Type B pancreatic cell (in vitro differentiated cells): ENCODE results near the gene AQP4. TPM values are rescaled to one million over a fixed set of nuclear protein-coding genes. Genes with fewer than 3 reads are reported as not detected.

Experiments used
- DNase-seq: peaks from one replicate; pipeline ENCODE4 v3.0.0; 2021; ENCODE audit warnings: mixed read lengths; ENCODE audit not compliant: unreplicated experiment; ENCODE audit errors: extremely low spot score
- H3K27ac Mint-ChIP-seq: 2 replicates; pipeline ENCODE4 v1.8.0; 2021; ENCODE audit warnings: mild to moderate bottlenecking, mixed read lengths
- H3K27me3 Mint-ChIP-seq: 2 replicates; pipeline ENCODE4 v1.8.0; 2021; ENCODE audit warnings: mixed read lengths
- H3K36me3 Mint-ChIP-seq: 2 replicates; pipeline ENCODE4 v1.8.0; 2021; ENCODE audit warnings: mixed read lengths
- H3K4me1 Mint-ChIP-seq: one replicate; pipeline ENCODE4 v1.8.0; 2021; ENCODE audit warnings: mixed read lengths; ENCODE audit not compliant: unreplicated experiment
- H3K4me3 Mint-ChIP-seq: 2 replicates; pipeline ENCODE4 v1.8.0; 2021; ENCODE audit warnings: mild to moderate bottlenecking, mixed read lengths
- H3K9me3 Mint-ChIP-seq: 2 replicates; pipeline ENCODE4 v1.8.0; 2021; ENCODE audit warnings: mixed read lengths
- total RNA-seq: library from RNA; stranded (reverse); gene quantifications from 2 replicates; pipeline ENCODE4 v1.2.1, GENCODE V29; 2021; ENCODE audit warnings: low replicate concordance
- TF ChIP-seq, protein P1 (sequence below): fragments of 200-600 bp; sonication (generic); conservative IDR thresholded peaks from 2 replicates; pipeline ENCODE4 v1.5.0; 2021; ENCODE audit warnings: antibody characterized with exemption, mild to moderate bottlenecking

Gene AQP4
- total RNA-seq, 1 donor from 2014 or later, result 1.6 TPM

DNA sequence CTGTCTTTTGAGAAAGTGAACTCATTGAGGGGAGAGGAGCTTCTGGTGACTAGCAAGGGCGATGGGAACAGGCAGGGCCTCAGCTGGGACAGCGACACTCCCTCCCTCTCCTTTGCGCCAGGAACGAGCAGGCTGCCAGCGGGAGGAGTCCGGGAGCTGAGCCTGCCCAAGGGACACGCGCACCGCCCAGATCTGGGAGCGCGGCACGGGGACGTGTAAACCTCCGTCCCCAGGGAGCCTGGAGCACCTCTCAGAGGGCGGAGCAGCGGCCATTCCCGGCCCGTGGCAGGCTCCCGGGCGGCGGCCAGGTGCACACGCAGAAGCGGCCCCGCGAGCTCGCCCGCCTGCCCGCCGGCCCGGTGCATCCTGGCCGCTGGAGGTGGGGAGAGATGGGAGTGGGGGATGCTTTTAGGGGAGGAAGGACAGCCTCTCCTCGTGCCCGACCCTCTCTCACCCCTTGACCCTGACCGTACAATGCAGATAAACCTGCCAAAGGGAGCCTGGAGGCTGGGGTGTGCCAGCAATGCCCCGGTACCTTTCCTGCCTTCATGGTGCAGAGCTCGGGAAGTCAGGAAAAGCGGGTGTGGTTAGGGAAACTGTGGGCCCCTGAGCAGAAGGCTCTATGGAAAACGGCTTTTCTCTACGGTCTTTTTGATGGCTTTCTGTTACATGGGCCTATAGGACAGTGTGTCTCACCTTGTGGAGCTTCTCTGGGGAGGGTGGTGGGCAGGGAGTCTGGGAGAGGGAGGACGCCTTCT, 2.2 kb downstream of the AQP4 start:
- H3K4me1 Mint-ChIP-seq, result peaks cover 14% of the 10 kb centered on the region
- H3K36me3 Mint-ChIP-seq, result no peaks in the 10 kb centered on the region
- H3K27me3 Mint-ChIP-seq, result peaks cover 34% of the 10 kb centered on the region
- no peak overlapping the region for H3K27ac Mint-ChIP-seq
- peak overlapping the region; percentile 82 for H3K4me3 Mint-ChIP-seq
- H3K9me3 Mint-ChIP-seq, result no peaks in the 10 kb centered on the region
- DNase-seq, result no peak
- TF ChIP-seq, protein P1, sequence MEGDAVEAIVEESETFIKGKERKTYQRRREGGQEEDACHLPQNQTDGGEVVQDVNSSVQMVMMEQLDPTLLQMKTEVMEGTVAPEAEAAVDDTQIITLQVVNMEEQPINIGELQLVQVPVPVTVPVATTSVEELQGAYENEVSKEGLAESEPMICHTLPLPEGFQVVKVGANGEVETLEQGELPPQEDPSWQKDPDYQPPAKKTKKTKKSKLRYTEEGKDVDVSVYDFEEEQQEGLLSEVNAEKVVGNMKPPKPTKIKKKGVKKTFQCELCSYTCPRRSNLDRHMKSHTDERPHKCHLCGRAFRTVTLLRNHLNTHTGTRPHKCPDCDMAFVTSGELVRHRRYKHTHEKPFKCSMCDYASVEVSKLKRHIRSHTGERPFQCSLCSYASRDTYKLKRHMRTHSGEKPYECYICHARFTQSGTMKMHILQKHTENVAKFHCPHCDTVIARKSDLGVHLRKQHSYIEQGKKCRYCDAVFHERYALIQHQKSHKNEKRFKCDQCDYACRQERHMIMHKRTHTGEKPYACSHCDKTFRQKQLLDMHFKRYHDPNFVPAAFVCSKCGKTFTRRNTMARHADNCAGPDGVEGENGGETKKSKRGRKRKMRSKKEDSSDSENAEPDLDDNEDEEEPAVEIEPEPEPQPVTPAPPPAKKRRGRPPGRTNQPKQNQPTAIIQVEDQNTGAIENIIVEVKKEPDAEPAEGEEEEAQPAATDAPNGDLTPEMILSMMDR, result no peak

DNA sequence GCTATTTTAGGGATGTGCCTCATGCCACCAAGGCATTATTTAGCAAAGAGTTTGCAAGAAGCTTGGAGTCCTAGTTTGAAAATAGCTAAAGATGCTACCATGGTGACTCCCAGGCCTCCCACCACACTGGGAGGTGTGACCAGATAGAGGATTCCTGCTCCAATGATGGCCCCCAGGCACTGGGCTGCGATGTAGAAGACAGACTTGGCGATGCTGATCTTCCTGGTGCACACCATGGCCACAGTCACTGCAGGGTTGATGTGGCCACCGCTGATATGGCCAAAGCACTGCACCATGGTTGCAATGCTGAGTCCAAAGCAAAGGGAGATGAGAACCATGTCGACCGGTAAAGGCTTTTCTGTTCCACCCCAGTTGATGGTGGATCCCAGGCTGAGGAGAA, 3.4 kb downstream of the AQP4 start:
- Mint-ChIP-seq H3K27me3 (peaks cover 34% of the 10 kb centered on the region), H3K4me3 (no peak overlapping the region), H3K4me1 (peaks cover 14% of the 10 kb centered on the region), H3K27ac (no peak overlapping the region), H3K9me3 (no peaks in the 10 kb centered on the region), H3K36me3 (no peaks in the 10 kb centered on the region)
- no peak for DNase-seq
- TF ChIP-seq, protein P1, result no peak

DNA sequence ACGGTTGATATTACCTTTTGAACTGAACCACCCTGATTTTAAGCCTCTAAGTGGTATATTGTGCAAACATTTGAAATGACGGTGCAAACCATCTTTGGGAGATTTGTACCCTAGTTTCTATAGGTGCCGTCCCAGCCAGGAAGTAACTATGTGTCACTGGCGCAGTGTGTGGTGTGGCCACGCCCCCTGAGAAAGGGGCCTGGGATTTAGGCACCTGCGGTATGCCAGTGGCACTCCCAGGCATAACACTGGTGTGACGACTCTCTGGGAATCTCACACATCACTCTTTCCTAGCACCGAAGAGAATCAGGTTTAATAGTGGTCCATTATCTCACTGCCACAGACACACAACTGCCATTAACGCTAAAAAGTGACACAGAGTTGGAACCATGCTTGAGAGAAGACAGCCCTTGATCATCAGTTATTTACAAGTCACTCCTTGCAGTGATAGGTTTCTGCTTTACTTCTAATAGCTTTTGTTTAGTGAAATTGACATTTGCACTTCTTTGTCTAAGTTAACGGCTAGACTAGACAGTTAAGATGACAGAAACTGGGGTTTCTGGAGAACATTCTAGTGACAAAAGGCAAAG, 11.1 kb downstream of the AQP4 start:
- no peaks in the 10 kb centered on the region for H3K36me3 Mint-ChIP-seq
- H3K27ac Mint-ChIP-seq, result no peak overlapping the region
- DNase-seq, result no peak
- TF ChIP-seq, protein P1, result no peak
- no peaks in the 10 kb centered on the region for H3K27me3 Mint-ChIP-seq
- no peaks in the 10 kb centered on the region for H3K4me1 Mint-ChIP-seq
- no peak overlapping the region for H3K4me3 Mint-ChIP-seq
- H3K9me3 Mint-ChIP-seq, result peaks cover 4% of the 10 kb centered on the region

DNA sequence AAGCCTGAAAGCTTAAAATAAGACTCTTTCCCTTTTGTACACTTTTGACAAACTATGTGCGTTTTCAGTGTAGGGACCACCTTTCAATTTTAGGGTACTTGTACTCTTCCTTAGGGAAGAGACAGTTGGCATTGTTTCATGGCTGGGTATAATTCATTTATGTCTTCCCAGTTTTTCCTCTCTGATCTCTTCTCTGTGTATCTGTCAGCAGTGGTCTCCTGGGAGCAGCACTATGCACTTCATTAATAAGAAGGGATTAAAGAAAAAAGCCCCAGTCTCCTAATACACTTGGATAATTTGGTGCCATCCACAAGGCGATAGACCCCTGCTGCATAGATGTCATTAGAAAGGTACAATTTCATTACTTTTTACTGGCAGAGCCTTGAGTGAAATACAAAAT, 12.1 kb downstream of the AQP4 start:
- H3K4me1 Mint-ChIP-seq, result no peaks in the 10 kb centered on the region
- H3K9me3 Mint-ChIP-seq, result peaks cover 4% of the 10 kb centered on the region

DNA sequence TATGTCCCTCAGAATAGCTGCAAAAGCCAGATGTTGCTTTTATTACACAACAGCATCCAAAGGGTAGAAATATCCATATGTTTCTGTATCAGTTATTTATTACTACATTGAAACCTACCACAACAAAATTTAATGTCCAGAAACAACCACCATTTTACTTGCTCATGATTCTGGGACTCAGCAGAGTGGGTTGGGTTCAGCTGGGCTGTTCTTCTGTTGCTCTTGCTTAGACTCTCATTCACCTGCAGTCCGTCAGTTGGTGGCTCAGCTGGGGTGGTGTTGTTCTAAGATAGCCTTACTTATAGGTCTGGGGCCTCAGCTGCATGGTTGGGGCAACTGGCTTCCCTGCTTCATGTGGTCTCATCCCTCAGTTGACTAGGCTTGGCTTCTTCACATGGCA, 21.7 kb downstream of the AQP4 start:
- Mint-ChIP-seq H3K27me3 (no peaks in the 10 kb centered on the region), H3K4me1 (no peaks in the 10 kb centered on the region), H3K36me3 (no peaks in the 10 kb centered on the region), H3K4me3 (no peak overlapping the region), H3K27ac (no peak overlapping the region), H3K9me3 (peaks cover 8% of the 10 kb centered on the region)
- DNase-seq, result no peak
- TF ChIP-seq, protein P1, result no peak

More for the DNA sequence above, 12.1 kb downstream of the AQP4 start:
- Mint-ChIP-seq H3K27me3 (no peaks in the 10 kb centered on the region), H3K27ac (no peak overlapping the region), H3K4me3 (no peak overlapping the region), H3K36me3 (no peaks in the 10 kb centered on the region)
- TF ChIP-seq, protein P1, result no peak
- no peak for DNase-seq
